Limb (tissue), 2 donors: ENCODE data around the gene ZIC5.
A peak's percentile ranks its signal among the peaks of the same experiment; 100 is the strongest.

Experiments used
- DNase-seq, 2 donors: peaks; one replicate each; pipeline ENCODE4 v3.0.0-alpha.2; 2016; ENCODE audit errors: extremely low spot score in 2 of 2

Gene ZIC5

GRCh38 chr13:99938635-99939034 is 32.9 kb downstream of the ZIC5 start:
- no peak for DNase-seq

GRCh38 chr13:99935772-99936171 is 35.8 kb downstream of the ZIC5 start:
- no peak for DNase-seq

GRCh38 chr13:99932912-99933311 is 38.7 kb downstream of the ZIC5 start:
- no peak for DNase-seq

GRCh38 chr13:99930925-99931324 is 40.6 kb downstream of the ZIC5 start:
- DNase-seq = no peak

- DNase-seq = no peak
These were observed 41.7 kb downstream of the ZIC5 start for GRCh38 chr13:99929866-99930265.

GRCh38 chr13:99926014-99926731 is 45.4 kb downstream of the ZIC5 start:
- peak in 1 of 2 donors; percentile 54 for DNase-seq

GRCh38 chr13:99923877-99924582 is 47.5 kb downstream of the ZIC5 start:
- no peak for DNase-seq

GRCh38 chr13:99922631-99923404 is 48.7 kb downstream of the ZIC5 start:
- DNase-seq = no peak

- DNase-seq = no peak
These were observed 52.4 kb downstream of the ZIC5 start for GRCh38 chr13:99919132-99919531.

- DNase-seq = peak in 1 of 2 donors; percentile 44
These were observed 55.0 kb downstream of the ZIC5 start for GRCh38 chr13:99916366-99917103.

GRCh38 chr13:99913167-99913566 is 58.4 kb downstream of the ZIC5 start:
- no peak for DNase-seq
